ENCODE measurements around the gene REXO1.

DNA sequence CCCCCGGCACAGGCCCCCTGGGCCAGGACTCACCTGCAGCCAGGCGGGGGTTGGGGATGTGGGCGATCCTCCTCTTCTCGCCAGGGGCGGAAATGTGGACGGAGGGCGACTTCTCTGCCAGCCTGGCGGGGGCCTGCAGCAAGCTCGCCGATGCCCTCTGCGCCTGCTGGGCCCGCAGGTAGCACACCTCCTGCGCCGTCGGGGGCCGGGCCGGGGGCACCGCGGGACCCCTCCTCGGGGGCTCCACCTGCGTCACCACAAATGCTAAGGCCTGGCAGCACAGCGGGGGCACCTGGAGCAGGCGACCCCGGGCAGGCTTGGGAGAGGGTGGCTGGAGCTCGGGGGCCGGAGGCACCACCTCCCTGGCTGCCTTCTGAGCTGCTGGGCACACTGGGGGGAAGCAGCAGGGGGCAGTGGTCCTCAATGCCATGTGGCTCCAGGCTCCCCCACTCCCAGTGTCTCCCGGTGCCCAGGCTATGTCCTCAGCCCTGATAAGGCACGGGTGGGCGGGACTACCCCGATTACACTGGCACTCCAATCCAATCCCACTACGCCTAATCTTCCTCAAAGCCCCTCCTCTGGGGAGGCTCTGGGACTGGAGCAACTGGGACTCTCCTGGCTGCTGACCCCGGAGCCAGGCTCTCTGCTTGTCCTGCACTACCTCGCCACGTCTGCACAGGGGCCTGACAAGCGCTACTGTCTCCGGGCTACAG, 24.6 kb downstream of the REXO1 start:
- TF ChIP-seq, protein P1, sequence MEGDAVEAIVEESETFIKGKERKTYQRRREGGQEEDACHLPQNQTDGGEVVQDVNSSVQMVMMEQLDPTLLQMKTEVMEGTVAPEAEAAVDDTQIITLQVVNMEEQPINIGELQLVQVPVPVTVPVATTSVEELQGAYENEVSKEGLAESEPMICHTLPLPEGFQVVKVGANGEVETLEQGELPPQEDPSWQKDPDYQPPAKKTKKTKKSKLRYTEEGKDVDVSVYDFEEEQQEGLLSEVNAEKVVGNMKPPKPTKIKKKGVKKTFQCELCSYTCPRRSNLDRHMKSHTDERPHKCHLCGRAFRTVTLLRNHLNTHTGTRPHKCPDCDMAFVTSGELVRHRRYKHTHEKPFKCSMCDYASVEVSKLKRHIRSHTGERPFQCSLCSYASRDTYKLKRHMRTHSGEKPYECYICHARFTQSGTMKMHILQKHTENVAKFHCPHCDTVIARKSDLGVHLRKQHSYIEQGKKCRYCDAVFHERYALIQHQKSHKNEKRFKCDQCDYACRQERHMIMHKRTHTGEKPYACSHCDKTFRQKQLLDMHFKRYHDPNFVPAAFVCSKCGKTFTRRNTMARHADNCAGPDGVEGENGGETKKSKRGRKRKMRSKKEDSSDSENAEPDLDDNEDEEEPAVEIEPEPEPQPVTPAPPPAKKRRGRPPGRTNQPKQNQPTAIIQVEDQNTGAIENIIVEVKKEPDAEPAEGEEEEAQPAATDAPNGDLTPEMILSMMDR (conservative IDR thresholded peaks at IDR 0.05 in 1 of 2, IDR thresholded peaks at IDR 0.05 in 1 of 2; ENCODE audit: low read depth in 1 of 2, low read length in 2 of 2), result no peak
- TF ChIP-seq EZH2 (IDR thresholded peaks at IDR 0.05; ENCODE audit: low read length, missing control alignments), result no peak
